GM19351 (cell line): ENCODE data around the gene ROR1.
A peak's percentile ranks its signal among the peaks of the same experiment; 100 is the strongest.
"Not testable (repeated sequence)": the region's sequence is repeated elsewhere in the genome, so short reads cannot be mapped to it uniquely, and the experiment has no call there.

Experiments used
- ATAC-seq: cut with Tn5 transposase; IDR thresholded peaks from one replicate; pipeline ENCODE4 v1.9.1; 2021; ENCODE audit warnings: mild to moderate bottlenecking, moderate library complexity; ENCODE audit not compliant: unreplicated experiment

The ROR1 gene

GRCh38 chr1:63790989-63791388 is 17.2 kb downstream of the ROR1 start:
- ATAC-seq: no peak

DNA sequence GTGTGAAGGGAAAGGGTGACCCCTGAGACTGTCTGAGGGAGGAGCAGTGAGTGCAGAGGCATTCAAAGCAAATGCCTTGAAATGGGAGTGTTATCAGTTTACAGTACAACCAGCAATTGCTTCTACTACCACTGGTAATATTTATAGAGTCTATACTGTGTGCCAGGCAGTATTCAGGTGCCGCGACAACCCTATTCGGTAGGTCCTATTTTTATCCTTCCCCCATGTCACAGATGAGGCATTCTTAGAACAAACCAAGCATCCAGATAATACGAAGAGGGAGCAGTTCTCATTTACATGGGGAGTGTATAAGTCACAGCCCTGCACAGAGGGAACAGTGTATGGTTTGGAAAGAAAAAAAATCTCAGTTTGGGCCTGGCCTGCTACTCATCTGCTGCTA is 18.3 kb downstream of the ROR1 start:
- ATAC-seq: no peak

GRCh38 chr1:63793741-63794240 is 20.0 kb downstream of the ROR1 start:
- no peak for ATAC-seq

GRCh38 chr1:63794354-63794753 is 20.5 kb downstream of the ROR1 start:
- no peak for ATAC-seq

DNA sequence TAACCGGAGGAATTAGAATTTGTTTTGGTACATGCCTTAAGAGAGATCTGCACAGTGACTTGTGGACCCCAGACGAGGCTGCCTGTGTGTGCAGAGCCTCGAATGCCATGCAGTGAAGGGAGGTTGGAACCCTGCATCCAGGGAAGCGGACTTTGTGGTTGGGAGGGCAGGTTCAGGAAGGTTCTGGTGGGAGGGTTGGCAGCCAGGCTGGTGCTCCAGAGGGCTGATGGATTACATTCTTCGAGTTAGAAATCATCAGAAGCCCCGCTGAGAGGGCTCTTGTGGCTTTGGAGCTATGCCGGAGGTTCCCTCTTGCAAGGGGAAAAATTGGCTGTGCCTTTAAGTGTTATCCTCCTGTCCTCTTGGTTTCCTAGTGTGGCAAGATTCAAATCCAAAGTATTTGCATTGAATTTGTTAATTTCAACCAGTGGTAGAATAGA is 21.1 kb downstream of the ROR1 start:
- no peak for ATAC-seq

DNA sequence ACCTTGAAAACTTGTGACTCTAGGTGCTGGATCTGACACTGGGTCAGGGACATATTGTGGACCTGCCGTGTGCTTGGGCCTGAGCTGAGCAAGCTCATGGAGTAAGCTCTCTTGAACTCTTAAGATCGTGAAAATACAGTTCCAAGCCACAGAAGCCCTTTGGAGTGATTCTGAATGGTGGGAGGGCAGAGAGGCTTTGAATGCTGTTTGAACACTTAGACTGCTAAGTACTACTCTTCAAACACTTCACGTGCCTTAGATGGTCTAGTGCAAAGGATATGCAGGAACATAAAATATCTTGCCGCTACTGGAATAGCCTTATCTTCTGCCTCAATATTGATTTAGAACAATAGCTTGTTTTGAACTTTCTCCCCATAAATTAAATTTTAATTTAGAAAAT is 21.6 kb downstream of the ROR1 start:
- ATAC-seq: no peak

GRCh38 chr1:63797056-63797726 is 23.4 kb downstream of the ROR1 start:
- ATAC-seq: no peak

DNA sequence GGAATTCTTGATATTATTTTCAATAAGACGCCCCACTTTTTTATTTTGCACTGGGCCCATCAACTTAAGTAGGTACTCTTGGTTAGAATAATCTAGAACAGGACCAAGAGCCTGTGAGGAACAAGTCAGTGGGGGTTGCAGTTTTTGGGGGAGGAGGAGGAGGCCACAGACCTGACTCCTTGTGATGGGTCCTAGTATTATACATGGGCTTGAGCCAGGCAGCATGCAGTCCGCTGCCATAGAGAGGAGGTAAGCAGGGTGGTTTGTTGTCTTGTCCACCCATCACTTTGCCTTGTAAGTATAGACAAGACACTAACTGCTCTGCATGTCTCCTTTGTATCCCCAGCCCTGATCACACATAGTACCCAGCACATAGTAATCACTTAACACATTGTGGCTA is 24.5 kb downstream of the ROR1 start:
- no peak for ATAC-seq

- ATAC-seq: no peak
Measured at GRCh38 chr1:63799307-63799706, 25.5 kb downstream of the ROR1 start.

GRCh38 chr1:63799820-63800219 is 26.0 kb downstream of the ROR1 start:
- no peak for ATAC-seq

DNA sequence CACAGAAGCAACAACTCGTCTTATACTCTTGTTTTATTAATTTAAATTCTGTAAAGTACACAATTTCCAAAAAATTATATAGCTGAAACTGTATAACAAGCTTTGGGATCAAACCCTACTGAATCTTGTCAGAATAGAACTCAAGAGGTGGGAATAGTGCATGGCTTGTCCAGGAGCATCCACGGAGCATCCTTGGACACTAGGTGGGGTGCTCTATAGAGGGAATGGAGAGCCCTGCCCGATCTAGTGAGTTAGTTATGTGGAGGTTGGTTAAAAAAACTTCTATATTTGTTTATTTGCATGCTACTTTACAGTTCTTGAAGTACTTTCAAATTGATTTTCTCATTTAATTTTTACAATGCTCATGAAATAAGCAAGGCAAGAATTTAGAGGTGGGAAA is 28.3 kb downstream of the ROR1 start:
- ATAC-seq: no peak

DNA sequence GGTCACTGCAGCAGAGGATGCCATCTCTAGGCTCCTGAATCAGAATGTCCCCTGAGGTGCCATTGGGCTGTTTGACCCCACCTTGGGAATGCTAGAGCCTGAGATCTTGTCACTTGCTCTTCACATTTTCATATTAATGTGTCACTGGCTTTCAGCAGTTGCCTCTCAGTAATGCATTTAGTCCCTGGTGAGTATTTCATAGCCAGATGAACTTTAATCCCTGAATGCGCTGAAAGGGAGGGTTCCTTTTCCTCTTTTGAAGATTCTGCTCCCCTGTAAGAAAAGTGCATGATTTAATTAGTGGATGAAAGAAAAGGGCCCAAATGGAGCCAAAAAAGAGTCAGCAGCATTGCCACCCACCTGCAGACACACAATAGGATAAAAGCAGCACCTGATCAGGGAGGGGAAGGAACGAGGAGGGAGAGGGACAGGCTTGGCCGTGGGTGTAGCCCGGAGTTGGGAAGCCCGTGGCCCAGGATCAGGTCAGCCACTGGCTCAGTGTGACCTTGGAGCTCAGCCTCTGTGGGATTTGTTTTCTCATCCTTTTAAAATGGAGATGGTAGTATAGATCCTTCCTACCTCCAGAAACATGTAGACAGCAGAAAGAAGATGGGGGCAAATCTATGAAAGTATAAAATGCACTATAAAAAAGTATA is 31.1 kb downstream of the ROR1 start:
- ATAC-seq: no peak

GRCh38 chr1:63807046-63807445 is 33.2 kb downstream of the ROR1 start:
- no peak for ATAC-seq

- ATAC-seq: no peak
Measured at GRCh38 chr1:63810936-63811469, 37.2 kb downstream of the ROR1 start.

DNA sequence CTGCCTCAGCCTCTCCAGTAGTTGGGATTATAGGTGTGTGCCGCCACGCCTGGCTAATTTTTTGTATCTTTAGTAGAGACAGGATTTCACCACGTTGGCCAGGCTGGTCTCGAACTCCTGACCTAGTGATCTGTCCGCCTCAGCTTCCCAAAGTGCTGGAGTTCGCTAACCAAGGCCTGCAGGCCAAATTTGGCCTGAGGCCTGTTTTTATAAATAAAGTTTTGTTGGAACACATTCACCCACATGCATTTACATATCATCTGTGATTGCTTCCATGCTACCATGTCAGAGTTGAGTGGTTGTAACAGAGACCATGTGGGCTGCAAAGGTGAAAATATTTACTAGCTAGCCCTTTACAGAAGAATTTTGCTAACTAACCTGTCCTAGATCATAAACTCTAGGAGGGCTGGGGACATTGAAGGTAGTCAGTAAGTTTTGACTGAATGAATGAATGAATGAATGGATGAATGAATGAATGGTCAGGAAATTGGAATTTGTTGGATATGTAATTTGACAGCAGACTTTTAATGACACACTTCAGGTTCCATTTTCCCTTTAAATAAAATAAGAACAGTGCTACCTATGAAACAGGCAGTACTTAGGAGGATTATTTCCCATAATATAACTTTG is 38.4 kb downstream of the ROR1 start:
- ATAC-seq: no peak

- peak; percentile 79 for ATAC-seq
Measured at GRCh38 chr1:63813829-63814277, 40.0 kb downstream of the ROR1 start.

DNA sequence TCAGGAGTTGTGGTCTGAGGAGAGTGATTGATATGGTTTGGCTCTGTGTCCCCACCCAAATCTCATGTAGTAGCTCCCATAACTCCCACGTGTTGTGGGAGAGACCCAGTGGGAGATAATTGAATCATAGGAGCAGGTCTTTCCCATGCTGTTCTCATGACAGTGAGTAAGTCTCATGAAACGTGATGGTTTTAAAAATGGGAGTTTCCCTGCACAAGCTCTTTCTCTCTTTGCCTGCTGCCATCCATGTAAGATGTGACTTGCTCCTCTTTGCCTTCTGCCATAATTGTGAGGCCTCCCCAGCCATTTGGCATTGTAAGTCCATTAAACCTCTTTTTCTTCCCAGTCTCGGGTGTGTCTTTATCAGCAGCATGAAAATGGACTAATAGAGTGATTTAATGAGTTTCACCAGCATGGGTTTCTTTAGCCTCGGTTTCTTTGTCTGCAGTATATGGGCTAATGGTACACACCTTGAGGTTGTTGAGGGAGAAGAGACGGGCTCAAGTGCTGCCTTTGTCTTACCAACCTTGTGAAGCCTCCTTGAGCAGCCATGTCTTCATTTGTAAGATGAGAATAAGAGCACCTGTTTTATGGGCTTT is 42.5 kb downstream of the ROR1 start:
- ATAC-seq: not testable (repeated sequence)

GRCh38 chr1:63817152-63817667 is 43.4 kb downstream of the ROR1 start:
- no peak for ATAC-seq

DNA sequence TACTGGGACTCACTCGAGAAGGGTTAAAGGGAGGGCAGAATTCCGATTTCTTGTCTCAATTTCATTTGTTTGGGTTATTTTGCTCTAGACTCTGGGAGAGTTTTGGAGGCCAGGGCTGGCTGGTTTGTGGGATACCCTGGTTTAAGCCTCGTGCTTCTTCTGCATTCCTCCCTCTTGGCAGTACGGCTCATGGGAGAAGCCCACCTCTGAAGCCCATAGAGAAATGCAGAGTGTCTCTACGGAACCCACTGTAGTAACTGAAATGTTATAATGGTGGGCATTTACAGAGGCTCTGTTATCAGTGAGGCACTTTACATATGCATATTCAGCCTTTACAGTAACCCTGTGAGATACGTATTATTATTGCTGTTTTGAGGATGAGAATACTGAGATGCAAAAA is 43.9 kb downstream of the ROR1 start:
- no peak for ATAC-seq

DNA sequence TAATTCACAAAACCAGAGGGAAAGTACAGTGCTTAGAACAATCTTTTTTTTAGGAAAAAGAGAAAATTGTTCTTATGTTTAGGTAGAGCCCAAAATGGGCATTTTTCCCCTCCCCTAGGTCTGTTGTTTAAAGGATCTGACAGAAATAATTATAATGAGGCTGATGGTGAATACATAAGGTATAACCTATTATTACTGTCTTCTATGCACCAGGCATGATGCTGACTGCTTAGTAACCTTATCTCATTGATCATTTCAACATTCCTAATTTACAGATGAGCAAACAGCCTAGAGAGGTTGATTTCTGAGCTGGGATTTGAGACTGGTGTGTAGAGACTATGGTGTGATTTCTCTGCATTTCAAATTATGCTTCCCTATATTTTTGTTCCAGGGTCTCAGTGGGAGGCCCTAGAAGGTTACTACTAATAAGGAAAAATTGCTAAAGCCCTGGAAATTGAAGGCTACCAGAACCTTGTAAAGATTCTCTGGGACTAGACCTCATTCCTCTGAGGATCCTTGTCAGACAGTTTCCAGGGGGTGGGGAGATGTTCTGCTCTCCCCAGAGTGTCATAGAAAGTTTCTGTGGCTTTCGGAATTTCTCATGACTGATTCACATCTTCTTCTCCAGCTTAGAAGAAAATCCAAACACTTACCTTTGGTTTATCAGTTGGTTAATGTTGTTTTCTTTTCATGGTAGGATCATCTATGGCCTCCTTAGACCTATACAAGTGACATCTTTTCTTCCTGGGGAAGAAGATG is 44.9 kb downstream of the ROR1 start:
- no peak for ATAC-seq
